ENCODE data around the gene GLT1D1.
"Not testable (repeated sequence)": the region's sequence is repeated elsewhere in the genome, so short reads cannot be mapped to it uniquely, and the experiment has no call there.

The GLT1D1 gene

GRCh38 chr12:128833418-128833817 lies 19.9 kb upstream of the GLT1D1 start:
- H3K36me3 ChIP-seq (ENCODE audit: control insufficient read depth in 4 of 4, insufficient read depth in 4 of 4, low read length in 3 of 4), result no peaks in the 10 kb centered on the region
- WGBS (ENCODE audit: insufficient coverage), result 98% methylated on average over 10 of the region's 10 CpGs
- H3K27me3 ChIP-seq (replicated peaks in 2 of 5; ENCODE audit: control insufficient read depth in 4 of 5, insufficient read depth in 5 of 5, low read length in 4 of 5), result no peaks in the 10 kb centered on the region
- ChIA-PET POLR2A (no interaction called here), CTCF (interaction anchor here (1.2 kb wide), 1 partner anchor 7 kb away, joined by 3 read pairs; no protein-coding TSS in a partner anchor)
- no peak for DNase-seq
- peaks cover 8 to 17% (median 13%) of the 10 kb centered on the region in 4 experiments for H3K4me1 ChIP-seq (ENCODE audit: control extremely low read depth in 1 of 4, control insufficient read depth in 4 of 4, insufficient read depth in 4 of 4, low read length in 3 of 4)
- H3K9me3 ChIP-seq (ENCODE audit: control extremely low read depth in 1 of 5, control insufficient read depth in 4 of 5, insufficient read depth in 2 of 5, low read depth in 1 of 5, low read length in 4 of 5), result no peaks in the 10 kb centered on the region
- no peak overlapping the region for H3K27ac ChIP-seq (ENCODE audit: insufficient read depth in 1 of 2, low read depth in 1 of 2, low read length in 2 of 2, poor library complexity in 1 of 2, severe bottlenecking in 2 of 2)
- H3K4me3 ChIP-seq (ENCODE audit: control insufficient read depth in 1 of 7, extremely low read depth in 1 of 7, insufficient read depth in 4 of 7, low read depth in 2 of 7, low read length in 6 of 7), result no peak overlapping the region

GRCh38 chr12:128839885-128840284 lies 13.4 kb upstream of the GLT1D1 start:
- DNase-seq; H3K36me3 ChIP-seq (ENCODE audit: control insufficient read depth in 4 of 4, insufficient read depth in 4 of 4, low read length in 3 of 4); CTCF ChIA-PET; H3K9me3 ChIP-seq (ENCODE audit: control extremely low read depth in 1 of 5, control insufficient read depth in 4 of 5, insufficient read depth in 2 of 5, low read depth in 1 of 5, low read length in 4 of 5); H3K4me3 ChIP-seq (ENCODE audit: control insufficient read depth in 1 of 7, extremely low read depth in 1 of 7, insufficient read depth in 4 of 7, low read depth in 2 of 7, low read length in 6 of 7); H3K27ac ChIP-seq (ENCODE audit: insufficient read depth in 1 of 2, low read depth in 1 of 2, low read length in 2 of 2, poor library complexity in 1 of 2, severe bottlenecking in 2 of 2); POLR2A ChIA-PET; H3K27me3 ChIP-seq (replicated peaks in 2 of 5; ENCODE audit: control insufficient read depth in 4 of 5, insufficient read depth in 5 of 5, low read length in 4 of 5): not testable (repeated sequence)
- 94% methylated on average over 8 of the region's 12 CpGs for WGBS (ENCODE audit: insufficient coverage)
- peaks cover 5 to 14% (median 11%) of the 10 kb centered on the region in 4 experiments for H3K4me1 ChIP-seq (ENCODE audit: control extremely low read depth in 1 of 4, control insufficient read depth in 4 of 4, insufficient read depth in 4 of 4, low read length in 3 of 4)

GRCh38 chr12:128840862-128841468 lies 12.3 kb upstream of the GLT1D1 start:
- H3K36me3 ChIP-seq (ENCODE audit: control insufficient read depth in 4 of 4, insufficient read depth in 4 of 4, low read length in 3 of 4), result no peaks in the 10 kb centered on the region
- ChIA-PET POLR2A (interaction anchor here (0.6 to 0.8 kb wide), 2 partner anchors 12 to 112 kb away, joined by 4 to 7 read pairs; no protein-coding TSS in a partner anchor), CTCF (interaction anchor here (1.1 kb wide), 1 partner anchor 9 kb away, joined by 5 read pairs; no protein-coding TSS in a partner anchor)
- H3K27me3 ChIP-seq (replicated peaks in 2 of 5; ENCODE audit: control insufficient read depth in 4 of 5, insufficient read depth in 5 of 5, low read length in 4 of 5), result peaks cover 0 to 3% (median 0%) of the 10 kb centered on the region in 5 experiments
- DNase-seq, result peak in 2 of 3 donors; percentile 42 to 54
- H3K27ac ChIP-seq (ENCODE audit: insufficient read depth in 1 of 2, low read depth in 1 of 2, low read length in 2 of 2, poor library complexity in 1 of 2, severe bottlenecking in 2 of 2), result no peak overlapping the region
- peak overlapping the region in 1 of 7 experiments; percentile 8 for H3K4me3 ChIP-seq (ENCODE audit: control insufficient read depth in 1 of 7, extremely low read depth in 1 of 7, insufficient read depth in 4 of 7, low read depth in 2 of 7, low read length in 6 of 7)
- H3K4me1 ChIP-seq (ENCODE audit: control extremely low read depth in 1 of 4, control insufficient read depth in 4 of 4, insufficient read depth in 4 of 4, low read length in 3 of 4), result peaks cover 5 to 14% (median 11%) of the 10 kb centered on the region in 4 experiments
- WGBS (ENCODE audit: insufficient coverage), result 2% methylated on average over 6 of the region's 8 CpGs
- no peaks in the 10 kb centered on the region for H3K9me3 ChIP-seq (ENCODE audit: control extremely low read depth in 1 of 5, control insufficient read depth in 4 of 5, insufficient read depth in 2 of 5, low read depth in 1 of 5, low read length in 4 of 5)

GRCh38 chr12:128842579-128842978 lies 10.7 kb upstream of the GLT1D1 start:
- POLR2A ChIA-PET, result no interaction called here
- DNase-seq, result no peak
- Histone ChIP-seq H3K36me3 (ENCODE audit: control insufficient read depth in 4 of 4, insufficient read depth in 4 of 4, low read length in 3 of 4) (no peaks in the 10 kb centered on the region), H3K27me3 (replicated peaks in 2 of 5; ENCODE audit: control insufficient read depth in 4 of 5, insufficient read depth in 5 of 5, low read length in 4 of 5) (peaks cover 0 to 3% (median 0%) of the 10 kb centered on the region in 5 experiments), H3K9me3 (ENCODE audit: control extremely low read depth in 1 of 5, control insufficient read depth in 4 of 5, insufficient read depth in 2 of 5, low read depth in 1 of 5, low read length in 4 of 5) (no peaks in the 10 kb centered on the region), H3K4me1 (ENCODE audit: control extremely low read depth in 1 of 4, control insufficient read depth in 4 of 4, insufficient read depth in 4 of 4, low read length in 3 of 4) (peaks cover 5 to 14% (median 11%) of the 10 kb centered on the region in 4 experiments), H3K27ac (ENCODE audit: insufficient read depth in 1 of 2, low read depth in 1 of 2, low read length in 2 of 2, poor library complexity in 1 of 2, severe bottlenecking in 2 of 2) (no peak overlapping the region), H3K4me3 (ENCODE audit: control insufficient read depth in 1 of 7, extremely low read depth in 1 of 7, insufficient read depth in 4 of 7, low read depth in 2 of 7, low read length in 6 of 7) (no peak overlapping the region)
- CTCF ChIA-PET, result no interaction called here
- WGBS (ENCODE audit: insufficient coverage), result 96% methylated on average over 8 of the region's 11 CpGs

GRCh38 chr12:128843538-128843937 lies 9.7 kb upstream of the GLT1D1 start:
- CTCF ChIA-PET, result interaction anchor here (1.0 kb wide), 1 partner anchor 15 kb away, joined by 3 read pairs; no protein-coding TSS in a partner anchor
- Histone ChIP-seq H3K4me3 (ENCODE audit: control insufficient read depth in 1 of 7, extremely low read depth in 1 of 7, insufficient read depth in 4 of 7, low read depth in 2 of 7, low read length in 6 of 7) (no peak overlapping the region), H3K27me3 (replicated peaks in 2 of 5; ENCODE audit: control insufficient read depth in 4 of 5, insufficient read depth in 5 of 5, low read length in 4 of 5) (peaks cover 0 to 3% (median 0%) of the 10 kb centered on the region in 5 experiments), H3K4me1 (ENCODE audit: control extremely low read depth in 1 of 4, control insufficient read depth in 4 of 4, insufficient read depth in 4 of 4, low read length in 3 of 4) (peaks cover 5 to 14% (median 11%) of the 10 kb centered on the region in 4 experiments), H3K9me3 (ENCODE audit: control extremely low read depth in 1 of 5, control insufficient read depth in 4 of 5, insufficient read depth in 2 of 5, low read depth in 1 of 5, low read length in 4 of 5) (peaks cover 0 to 2% (median 0%) of the 10 kb centered on the region in 5 experiments), H3K27ac (ENCODE audit: insufficient read depth in 1 of 2, low read depth in 1 of 2, low read length in 2 of 2, poor library complexity in 1 of 2, severe bottlenecking in 2 of 2) (no peak overlapping the region), H3K36me3 (ENCODE audit: control insufficient read depth in 4 of 4, insufficient read depth in 4 of 4, low read length in 3 of 4) (no peaks in the 10 kb centered on the region)
- POLR2A ChIA-PET, result interaction anchor here (0.7 kb wide), 1 partner anchor 26 kb away, joined by 3 read pairs; no protein-coding TSS in a partner anchor
- DNase-seq, result no peak
- 100% methylated on average over 4 of the region's 4 CpGs for WGBS (ENCODE audit: insufficient coverage)

- Histone ChIP-seq H3K9me3 (ENCODE audit: control extremely low read depth in 1 of 5, control insufficient read depth in 4 of 5, insufficient read depth in 2 of 5, low read depth in 1 of 5, low read length in 4 of 5) (peaks cover 0 to 2% (median 0%) of the 10 kb centered on the region in 5 experiments), H3K4me3 (ENCODE audit: control insufficient read depth in 1 of 7, extremely low read depth in 1 of 7, insufficient read depth in 4 of 7, low read depth in 2 of 7, low read length in 6 of 7) (no peak overlapping the region), H3K4me1 (ENCODE audit: control extremely low read depth in 1 of 4, control insufficient read depth in 4 of 4, insufficient read depth in 4 of 4, low read length in 3 of 4) (peaks cover 5 to 14% (median 11%) of the 10 kb centered on the region in 4 experiments), H3K27ac (ENCODE audit: insufficient read depth in 1 of 2, low read depth in 1 of 2, low read length in 2 of 2, poor library complexity in 1 of 2, severe bottlenecking in 2 of 2) (no peak overlapping the region), H3K36me3 (ENCODE audit: control insufficient read depth in 4 of 4, insufficient read depth in 4 of 4, low read length in 3 of 4) (no peaks in the 10 kb centered on the region), H3K27me3 (replicated peaks in 2 of 5; ENCODE audit: control insufficient read depth in 4 of 5, insufficient read depth in 5 of 5, low read length in 4 of 5) (peaks cover 0 to 7% (median 0%) of the 10 kb centered on the region in 5 experiments)
- 73% methylated on average over 9 of the region's 11 CpGs for WGBS (ENCODE audit: insufficient coverage)
- POLR2A ChIA-PET, result interaction anchor here (0.7 kb wide), 1 partner anchor 27 kb away, joined by 3 read pairs; no protein-coding TSS in a partner anchor
- DNase-seq, result peak; percentile 56 to 84 (median 81)
- CTCF ChIA-PET, result interaction anchor here (1.0 kb wide), 1 partner anchor 16 kb away, joined by 3 read pairs; no protein-coding TSS in a partner anchor
These were observed 9.1 kb upstream of the GLT1D1 start for GRCh38 chr12:128844031-128844635.

GRCh38 chr12:128846671-128847070 lies 6.6 kb upstream of the GLT1D1 start:
- H3K4me3 ChIP-seq (ENCODE audit: control insufficient read depth in 1 of 7, extremely low read depth in 1 of 7, insufficient read depth in 4 of 7, low read depth in 2 of 7, low read length in 6 of 7); H3K4me1 ChIP-seq (ENCODE audit: control extremely low read depth in 1 of 4, control insufficient read depth in 4 of 4, insufficient read depth in 4 of 4, low read length in 3 of 4); H3K27ac ChIP-seq (ENCODE audit: insufficient read depth in 1 of 2, low read depth in 1 of 2, low read length in 2 of 2, poor library complexity in 1 of 2, severe bottlenecking in 2 of 2); H3K36me3 ChIP-seq (ENCODE audit: control insufficient read depth in 4 of 4, insufficient read depth in 4 of 4, low read length in 3 of 4); DNase-seq; POLR2A ChIA-PET; H3K9me3 ChIP-seq (ENCODE audit: control extremely low read depth in 1 of 5, control insufficient read depth in 4 of 5, insufficient read depth in 2 of 5, low read depth in 1 of 5, low read length in 4 of 5); CTCF ChIA-PET: not testable (repeated sequence)
- H3K27me3 ChIP-seq (replicated peaks in 2 of 5; ENCODE audit: control insufficient read depth in 4 of 5, insufficient read depth in 5 of 5, low read length in 4 of 5), result peaks cover 0 to 27% (median 3%) of the 10 kb centered on the region in 5 experiments
- WGBS (ENCODE audit: insufficient coverage), result 90% methylated on average over 25 of the region's 27 CpGs

Measured in common myeloid progenitor, CD34-positive (primary cell).